Caco-2 (cell line): Measurements from ENCODE around the gene ACCSL. TPM values are rescaled to one million over a fixed set of nuclear protein-coding genes. Genes with fewer than 3 reads are reported as not detected.

Source experiments
- Bru-seq: library from RNA; stranded (reverse); fragments of 400-500 nt; gene quantifications from one replicate; lab custom pipeline; 2021; lab: Mats Ljungman, UMichigan
- BruChase-seq, 2 experiments: library from RNA; stranded (reverse); fragments of 400-500 nt; gene quantifications; one replicate each; lab custom pipeline; 2021; lab: Mats Ljungman, UMichigan
- BruUV-seq: library from RNA; stranded (reverse); fragments of 400-500 nt; replicated peaks from 2 replicates; lab custom pipeline; 2021; lab: Mats Ljungman, UMichigan
- CTCF ChIA-PET: fragments of 300-600 bp; sonication (Branson Sonifier 250); formaldehyde crosslinking; loops from one replicate; lab custom pipeline; 2022; ENCODE audit warnings: antibody characterized with exemption; lab: Charles Lee
- POLR2A ChIA-PET: fragments of 300-600 bp; sonication (Branson Sonifier 250); formaldehyde crosslinking; loops from one replicate; lab custom pipeline; 2022; ENCODE audit warnings: antibody characterized with exemption; lab: Charles Lee
- DNase-seq, 2 experiments: peaks; one replicate each; pipeline versions ENCODE4 v3.0.0 to v3.0.0-alpha.2; 2020 to 2022
- H3K27me3 ChIP-seq: replicated peaks from 2 replicates; pipeline ENCODE4 v1.6.0; 2011; ENCODE audit warnings: low read length; ENCODE audit not compliant: control insufficient read depth, insufficient read depth
- H3K36me3 ChIP-seq: 2 replicates; pipeline ENCODE4 v1.5.1; 2011; ENCODE audit warnings: low read length; ENCODE audit not compliant: control insufficient read depth, insufficient read depth
- H3K4me1 ChIP-seq: fragments of 250-450 bp; sonication (Bioruptor Pico); 2 replicates; pipeline ENCODE4 v1.5.1; 2020; ENCODE audit warnings: mild to moderate bottlenecking
- H3K4me3 ChIP-seq: 2 replicates; pipeline ENCODE4 v1.5.1; 2011; ENCODE audit warnings: low read depth, mild to moderate bottlenecking, control low read depth, low read length
- H3K9me3 ChIP-seq: fragments of 250-450 bp; sonication (Bioruptor Pico); 2 replicates; pipeline ENCODE4 v1.5.1; 2020; ENCODE audit warnings: mild to moderate bottlenecking, moderate library complexity
- H3K27ac Mint-ChIP-seq: one replicate; pipeline ENCODE4 v1.8.0; 2022; ENCODE audit warnings: mixed read lengths; ENCODE audit not compliant: unreplicated experiment
- H3K27me3 Mint-ChIP-seq: one replicate; pipeline ENCODE4 v1.8.0; 2022; ENCODE audit warnings: mixed read lengths; ENCODE audit not compliant: insufficient read depth, unreplicated experiment
- H3K36me3 Mint-ChIP-seq: one replicate; pipeline ENCODE4 v1.8.0; 2022; ENCODE audit warnings: mild to moderate bottlenecking, mixed read lengths; ENCODE audit not compliant: insufficient read depth, unreplicated experiment
- H3K4me1 Mint-ChIP-seq: one replicate; pipeline ENCODE4 v1.8.0; 2022; ENCODE audit warnings: low read depth, mixed read lengths; ENCODE audit not compliant: unreplicated experiment
- H3K4me3 Mint-ChIP-seq: one replicate; pipeline ENCODE4 v1.8.0; 2022; ENCODE audit warnings: mild to moderate bottlenecking, moderate library complexity, mixed read lengths; ENCODE audit not compliant: unreplicated experiment
- H3K9me3 Mint-ChIP-seq: one replicate; pipeline ENCODE4 v1.8.0; 2022; ENCODE audit warnings: mixed read lengths; ENCODE audit not compliant: unreplicated experiment
- intact Hi-C: fragments of 100-400 bp; cut with micrococcal nuclease; formaldehyde crosslinking; loops from one replicate; pipeline ENCODE4 v1.10.0; 2022; ENCODE audit not compliant: unreplicated experiment
- long read RNA-seq: library from polyadenylated mRNA; stranded (forward); transcript quantifications from one replicate; pipeline ENCODE4 v2.0.0, GENCODE V29; 2022
- total RNA-seq: library from RNA; stranded (reverse); gene quantifications from 2 replicates; pipeline ENCODE4 v1.2.3, GENCODE V29; 2022
- TF ChIP-seq, protein P1 (sequence below), 2 experiments: fragments of 200-600 bp in 1 of 2; IDR thresholded peaks; 1 replicate in 1 of 2; 2 replicates in 1 of 2; pipeline versions ENCODE4 v1.5.1 to v1.8.0; 2011 to 2022; ENCODE audit warnings: antibody characterized with exemption in 1 of 2, control low read depth in 1 of 2, inconsistent platforms in 1 of 2, low read depth in 1 of 2, low read length in 1 of 2, mild to moderate bottlenecking in 1 of 2, moderate library complexity in 1 of 2; ENCODE audit not compliant: insufficient read depth in 1 of 2, severe bottlenecking in 1 of 2, unreplicated experiment in 1 of 2

The ACCSL gene
- total RNA-seq: not detected in 2 replicates
- Bru-seq, nascent RNA: not detected
- percentile 7 among the genes with signal in this experiment for BruChase-seq, experiment 1, labeled RNA remaining after a 2-hour chase
- not detected for BruChase-seq, experiment 2, labeled RNA remaining after a 6-hour chase
- long read RNA-seq: 0 reads

- H3K4me3 ChIP-seq: no peak within 1 kb of the TSS
- TF ChIP-seq, protein P1, sequence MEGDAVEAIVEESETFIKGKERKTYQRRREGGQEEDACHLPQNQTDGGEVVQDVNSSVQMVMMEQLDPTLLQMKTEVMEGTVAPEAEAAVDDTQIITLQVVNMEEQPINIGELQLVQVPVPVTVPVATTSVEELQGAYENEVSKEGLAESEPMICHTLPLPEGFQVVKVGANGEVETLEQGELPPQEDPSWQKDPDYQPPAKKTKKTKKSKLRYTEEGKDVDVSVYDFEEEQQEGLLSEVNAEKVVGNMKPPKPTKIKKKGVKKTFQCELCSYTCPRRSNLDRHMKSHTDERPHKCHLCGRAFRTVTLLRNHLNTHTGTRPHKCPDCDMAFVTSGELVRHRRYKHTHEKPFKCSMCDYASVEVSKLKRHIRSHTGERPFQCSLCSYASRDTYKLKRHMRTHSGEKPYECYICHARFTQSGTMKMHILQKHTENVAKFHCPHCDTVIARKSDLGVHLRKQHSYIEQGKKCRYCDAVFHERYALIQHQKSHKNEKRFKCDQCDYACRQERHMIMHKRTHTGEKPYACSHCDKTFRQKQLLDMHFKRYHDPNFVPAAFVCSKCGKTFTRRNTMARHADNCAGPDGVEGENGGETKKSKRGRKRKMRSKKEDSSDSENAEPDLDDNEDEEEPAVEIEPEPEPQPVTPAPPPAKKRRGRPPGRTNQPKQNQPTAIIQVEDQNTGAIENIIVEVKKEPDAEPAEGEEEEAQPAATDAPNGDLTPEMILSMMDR (IDR thresholded peaks at IDR 0.05; ENCODE audit: insufficient read depth in 1 of 2, low read depth in 1 of 2, low read length in 1 of 2, severe bottlenecking in 1 of 2, unreplicated experiment in 1 of 2): no peak
- BruUV-seq: no TSS peak
- ChIA-PET POLR2A (no interaction called here), CTCF (no interaction called here)
- Mint-ChIP-seq H3K36me3 (no peaks in the 10 kb centered on the region), H3K27me3 (peaks cover 7% of the 10 kb centered on the region), H3K4me1 (no peaks in the 10 kb centered on the region), H3K27ac (no peak within 1 kb of the TSS), H3K4me3 (no peak within 1 kb of the TSS), H3K9me3 (no peaks in the 10 kb centered on the region)
- no peaks in the 10 kb centered on the region for H3K9me3 ChIP-seq
- no peaks in the 10 kb centered on the region; the same call in 1 of the 2 replicates for H3K27me3 ChIP-seq
- no peak for DNase-seq
- H3K36me3 ChIP-seq: no peaks in the 10 kb centered on the region
- intact Hi-C loops: no loop called here
- no peaks in the 10 kb centered on the region for H3K4me1 ChIP-seq
These were observed at the start of gene ACCSL for GRCh38 chr11:44047931-44048431. ACCSL (plus strand) TSS chr11:44047981; CDS start chr11:44048037, 56 bp downstream.

DNA sequence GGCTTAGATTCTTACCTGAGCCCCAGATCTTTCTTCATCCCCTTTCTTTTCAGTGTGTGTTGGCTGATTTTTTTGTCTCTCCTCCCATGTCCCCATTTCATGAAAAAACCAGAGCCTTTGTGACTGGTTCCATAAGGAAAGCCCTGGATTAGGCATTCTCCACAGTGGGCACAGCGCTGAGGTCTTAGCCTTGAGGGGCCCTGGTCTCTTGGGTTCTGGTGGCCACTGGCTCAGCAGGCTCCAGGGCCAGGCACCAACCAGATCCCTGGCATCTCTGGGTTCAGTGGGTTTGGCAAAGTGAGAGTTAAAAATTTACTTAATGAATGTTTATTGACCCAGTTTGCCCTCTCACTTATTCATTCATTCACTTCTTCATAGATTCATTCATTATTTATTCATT lies 49.5 kb upstream of the ACCSL start:
- intact Hi-C loops: no loop called here
- H3K27me3 Mint-ChIP-seq: peaks cover 18% of the 10 kb centered on the region
- H3K36me3 Mint-ChIP-seq: no peaks in the 10 kb centered on the region
- DNase-seq: no peak
- no peak overlapping the region for H3K27ac Mint-ChIP-seq
- TF ChIP-seq, protein P1 (IDR thresholded peaks at IDR 0.05; ENCODE audit: insufficient read depth in 1 of 2, low read depth in 1 of 2, low read length in 1 of 2, severe bottlenecking in 1 of 2, unreplicated experiment in 1 of 2): no peak
- CTCF ChIA-PET: no interaction called here
- POLR2A ChIA-PET: no interaction called here
- Histone ChIP-seq H3K9me3 (no peaks in the 10 kb centered on the region), H3K27me3 (no peaks in the 10 kb centered on the region), H3K36me3 (no peaks in the 10 kb centered on the region), H3K4me1 (no peaks in the 10 kb centered on the region), H3K4me3 (no peak overlapping the region)
- BruUV-seq: no TSS peak
- no peaks in the 10 kb centered on the region for H3K4me1 Mint-ChIP-seq
- no peaks in the 10 kb centered on the region for H3K9me3 Mint-ChIP-seq
- no peak overlapping the region for H3K4me3 Mint-ChIP-seq

DNA sequence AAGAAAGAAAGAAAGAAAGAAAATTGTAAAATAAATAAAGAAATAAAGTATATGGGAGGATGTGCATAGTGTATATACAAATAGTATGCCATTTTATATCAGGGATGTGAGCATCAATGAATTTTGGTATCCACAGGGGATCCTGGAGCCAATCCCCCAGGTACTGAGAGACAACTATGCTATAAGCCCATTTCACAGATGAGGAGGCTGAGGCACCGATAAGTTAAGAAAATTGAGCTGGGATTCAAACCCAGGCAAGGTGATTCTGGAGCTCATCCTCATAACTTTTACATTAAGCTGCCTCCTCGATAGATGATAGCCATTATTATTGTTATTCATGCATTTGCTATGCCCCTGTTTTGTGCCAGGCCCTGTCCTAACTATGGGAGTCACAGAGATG lies 47.0 kb upstream of the ACCSL start:
- no peaks in the 10 kb centered on the region for H3K4me1 Mint-ChIP-seq
- TF ChIP-seq, protein P1 (IDR thresholded peaks at IDR 0.05; ENCODE audit: insufficient read depth in 1 of 2, low read depth in 1 of 2, low read length in 1 of 2, severe bottlenecking in 1 of 2, unreplicated experiment in 1 of 2): no peak
- no peaks in the 10 kb centered on the region for H3K36me3 Mint-ChIP-seq
- H3K27me3 Mint-ChIP-seq: peaks cover 18% of the 10 kb centered on the region
- no peaks in the 10 kb centered on the region for H3K9me3 Mint-ChIP-seq
- no peak for DNase-seq
- no TSS peak for BruUV-seq
- Histone ChIP-seq H3K4me3 (no peak overlapping the region), H3K36me3 (no peaks in the 10 kb centered on the region), H3K9me3 (no peaks in the 10 kb centered on the region), H3K4me1 (no peaks in the 10 kb centered on the region), H3K27me3 (no peaks in the 10 kb centered on the region)
- POLR2A ChIA-PET: no interaction called here
- H3K27ac Mint-ChIP-seq: no peak overlapping the region
- H3K4me3 Mint-ChIP-seq: no peak overlapping the region
- intact Hi-C loops: no loop called here
- CTCF ChIA-PET: no interaction called here
